ENCODE measurements around the gene LTBP1. TPM values are rescaled to one million over a fixed set of nuclear protein-coding genes. Genes with fewer than 3 reads are reported as not detected.
"Not testable (repeated sequence)": the region's sequence is repeated elsewhere in the genome, so short reads cannot be mapped to it uniquely, and the experiment has no call there.

Gene LTBP1
- total RNA-seq, 2 donors from 2014 or later = 2.2 to 33.8 TPM

DNA sequence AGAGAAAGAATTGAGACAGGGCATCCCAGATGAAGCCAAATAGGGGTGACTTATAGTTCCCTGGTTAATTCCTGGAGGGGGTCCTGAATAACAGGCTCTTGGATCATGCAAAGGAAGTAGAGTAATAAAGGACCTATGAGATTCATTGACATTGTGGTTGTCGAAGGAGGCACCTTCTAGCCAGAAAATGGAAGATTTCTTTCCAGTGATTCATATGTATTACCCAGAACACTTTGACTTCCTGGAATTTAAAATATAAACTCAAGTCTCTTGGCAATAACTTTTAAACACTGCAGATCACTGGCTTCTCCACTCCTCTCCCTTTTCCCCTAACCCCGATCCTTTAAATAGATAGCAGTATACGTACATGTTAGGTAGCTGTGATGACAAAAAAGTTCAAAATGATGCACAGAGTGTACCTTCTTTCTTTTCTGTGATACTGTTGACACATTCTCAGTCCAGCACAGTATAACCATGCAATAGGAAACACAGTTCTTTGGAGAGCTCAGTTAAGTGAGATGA is 211.8 kb downstream of the LTBP1 start:
- no peak for ATAC-seq
- Mint-ChIP-seq H3K4me1 (no peaks in the 10 kb centered on the region), H3K4me3 (no peak overlapping the region), H3K27ac (no peak overlapping the region), H3K36me3 (ENCODE audit: low read depth) (no peaks in the 10 kb centered on the region), H3K27me3 (peaks cover 5% of the 10 kb centered on the region)
- H3K9me3 ChIP-seq (ENCODE audit: control insufficient read depth, low read length, poor library complexity, severe bottlenecking) = no peaks in the 10 kb centered on the region
- DNase-seq = no peak

DNA sequence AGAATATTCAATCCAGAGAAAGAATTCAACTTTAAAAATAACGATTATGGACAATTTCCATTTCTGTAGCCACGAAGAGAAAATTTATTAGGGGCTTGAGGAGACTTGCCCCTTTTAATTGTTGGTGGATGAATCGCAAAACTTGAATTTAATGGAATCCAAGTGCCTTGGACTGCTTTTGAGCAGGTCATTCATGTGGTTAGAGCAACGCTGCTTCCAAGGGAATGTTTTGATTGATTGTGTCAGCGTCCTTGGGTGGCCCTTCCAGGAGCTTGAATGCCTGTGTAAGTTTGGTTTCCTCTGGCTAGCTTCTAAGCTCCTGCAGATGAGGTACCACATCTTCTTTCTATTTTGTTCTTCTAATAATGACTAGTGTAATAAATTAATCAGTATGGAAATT is 213.4 kb downstream of the LTBP1 start:
- H3K9me3 ChIP-seq (ENCODE audit: control insufficient read depth, low read length, poor library complexity, severe bottlenecking) = no peaks in the 10 kb centered on the region
- ATAC-seq (no peak), DNase-seq (no peak)
- Mint-ChIP-seq H3K27ac (no peak overlapping the region), H3K27me3 (peaks cover 13% of the 10 kb centered on the region), H3K4me3 (no peak overlapping the region), H3K4me1 (no peaks in the 10 kb centered on the region), H3K36me3 (ENCODE audit: low read depth) (no peaks in the 10 kb centered on the region)

DNA sequence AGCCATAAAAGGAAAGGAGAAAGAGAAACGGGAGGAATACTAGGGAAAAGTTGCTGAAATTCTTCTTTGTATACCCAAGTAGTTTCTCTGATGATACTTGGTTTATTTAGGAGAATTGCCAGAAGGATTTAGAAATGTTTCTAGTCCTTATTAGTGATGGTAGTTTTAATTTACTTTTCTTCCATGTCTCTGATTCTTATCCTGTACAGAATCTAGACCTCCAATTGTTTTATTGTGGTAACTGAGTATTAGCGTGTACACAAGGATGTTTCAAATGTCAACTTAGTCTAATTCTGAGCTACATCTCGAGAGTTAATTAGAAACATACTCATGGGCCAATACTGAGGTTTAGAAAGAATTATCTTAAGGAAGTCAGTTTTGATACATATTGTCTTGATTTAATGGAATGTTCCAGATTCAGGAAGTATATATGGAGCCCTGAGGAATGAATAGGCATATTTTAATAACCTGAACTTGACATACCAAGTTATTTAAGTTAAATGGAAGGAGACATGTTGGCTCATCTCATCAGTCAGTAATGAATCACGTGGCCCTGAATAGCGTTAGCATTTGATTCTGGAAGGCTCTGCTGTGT is 219.6 kb downstream of the LTBP1 start:
- H3K4me3 Mint-ChIP-seq = no peak overlapping the region
- H3K4me1 Mint-ChIP-seq = no peaks in the 10 kb centered on the region
- H3K36me3 Mint-ChIP-seq (ENCODE audit: low read depth) = no peaks in the 10 kb centered on the region
- no peaks in the 10 kb centered on the region for H3K9me3 ChIP-seq (ENCODE audit: control insufficient read depth, low read length, poor library complexity, severe bottlenecking)
- H3K27me3 Mint-ChIP-seq = peaks cover 22% of the 10 kb centered on the region
- H3K27ac Mint-ChIP-seq = no peak overlapping the region
- ATAC-seq (no peak), DNase-seq (no peak)

DNA sequence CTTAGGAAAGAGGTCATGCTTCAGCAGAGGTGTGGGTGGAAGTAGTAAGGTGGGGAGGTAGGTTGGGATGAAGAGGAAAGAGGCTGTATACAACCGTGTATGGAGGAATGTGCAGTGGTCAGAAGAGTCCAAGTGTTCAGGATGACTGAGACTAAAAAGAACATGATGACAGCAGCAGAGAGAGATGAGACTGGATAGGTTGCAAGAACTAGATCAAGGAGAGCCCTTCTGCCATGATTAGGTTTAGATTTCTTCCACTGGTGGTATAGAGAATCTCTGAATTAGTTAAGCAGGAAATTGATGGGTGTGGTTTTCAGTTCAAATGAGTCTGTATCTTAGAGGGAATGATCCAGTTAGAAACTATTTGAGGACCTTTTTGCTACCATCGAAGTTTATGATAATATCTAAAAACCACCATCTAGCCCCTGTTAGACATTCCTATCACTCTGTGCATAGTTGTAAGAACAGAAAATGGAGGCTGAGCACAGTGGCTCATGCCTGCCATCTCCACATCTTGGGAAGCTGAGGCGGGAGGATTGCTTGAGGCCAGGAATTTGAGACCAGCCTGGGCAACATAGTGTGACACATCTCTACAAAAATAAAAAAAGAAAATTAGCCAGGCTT is 221.0 kb downstream of the LTBP1 start:
- DNase-seq (no peak), ATAC-seq (no peak)
- Mint-ChIP-seq H3K4me3 (no peak overlapping the region), H3K27me3 (peaks cover 22% of the 10 kb centered on the region), H3K36me3 (ENCODE audit: low read depth) (no peaks in the 10 kb centered on the region), H3K4me1 (no peaks in the 10 kb centered on the region), H3K27ac (no peak overlapping the region)
- H3K9me3 ChIP-seq (ENCODE audit: control insufficient read depth, low read length, poor library complexity, severe bottlenecking) = no peaks in the 10 kb centered on the region

DNA sequence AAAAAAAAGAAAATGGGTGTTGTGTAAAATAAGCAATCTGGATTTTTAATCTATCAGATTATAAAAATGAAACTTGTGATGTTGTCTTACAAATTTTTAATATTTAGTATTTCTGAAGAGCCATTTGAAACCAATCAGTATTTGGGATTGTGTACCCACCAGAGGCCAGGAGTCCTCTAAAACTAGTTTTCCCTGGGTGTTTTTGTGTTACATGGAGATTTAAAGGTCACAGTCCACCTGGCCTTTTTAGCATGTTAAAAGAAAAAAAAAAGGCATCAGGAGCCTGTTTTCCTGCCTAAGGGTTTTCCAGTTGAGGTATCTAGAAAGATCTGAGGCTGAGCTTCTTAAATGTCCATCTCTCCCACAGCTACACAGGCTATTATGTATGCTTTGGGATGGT is 221.7 kb downstream of the LTBP1 start:
- H3K9me3 ChIP-seq (ENCODE audit: control insufficient read depth, low read length, poor library complexity, severe bottlenecking) = no peaks in the 10 kb centered on the region
- Mint-ChIP-seq H3K4me1 (no peaks in the 10 kb centered on the region), H3K36me3 (ENCODE audit: low read depth) (peaks cover 2% of the 10 kb centered on the region), H3K27me3 (peaks cover 16% of the 10 kb centered on the region), H3K27ac (no peak overlapping the region), H3K4me3 (no peak overlapping the region)
- ATAC-seq = no peak
- DNase-seq = no peak

DNA sequence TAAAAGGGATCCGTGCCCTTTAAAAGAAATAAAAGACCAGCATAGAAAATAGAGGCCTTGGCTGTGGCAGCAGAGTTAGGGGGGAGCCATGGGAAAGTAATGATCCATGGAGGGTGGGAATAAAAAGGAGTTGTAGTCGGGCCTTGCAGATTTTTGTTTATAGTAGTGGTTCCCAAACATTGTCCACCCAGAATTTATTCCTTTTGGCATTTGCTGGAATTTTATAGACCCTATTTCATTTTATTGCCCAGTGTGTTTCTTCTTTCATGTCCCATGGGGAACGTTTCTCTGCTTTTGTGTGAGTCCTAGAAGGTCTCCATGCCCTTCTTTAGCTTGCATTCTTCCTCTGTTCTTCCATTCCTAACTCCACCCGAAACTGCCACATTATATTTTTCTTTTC is 222.2 kb downstream of the LTBP1 start:
- peaks cover 2% of the 10 kb centered on the region for H3K36me3 Mint-ChIP-seq (ENCODE audit: low read depth)
- no peak overlapping the region for H3K4me3 Mint-ChIP-seq
- H3K9me3 ChIP-seq (ENCODE audit: control insufficient read depth, low read length, poor library complexity, severe bottlenecking) = no peaks in the 10 kb centered on the region
- H3K27ac Mint-ChIP-seq = no peak overlapping the region
- no peak for ATAC-seq
- no peak for DNase-seq
- H3K4me1 Mint-ChIP-seq = no peaks in the 10 kb centered on the region
- H3K27me3 Mint-ChIP-seq = peaks cover 16% of the 10 kb centered on the region

DNA sequence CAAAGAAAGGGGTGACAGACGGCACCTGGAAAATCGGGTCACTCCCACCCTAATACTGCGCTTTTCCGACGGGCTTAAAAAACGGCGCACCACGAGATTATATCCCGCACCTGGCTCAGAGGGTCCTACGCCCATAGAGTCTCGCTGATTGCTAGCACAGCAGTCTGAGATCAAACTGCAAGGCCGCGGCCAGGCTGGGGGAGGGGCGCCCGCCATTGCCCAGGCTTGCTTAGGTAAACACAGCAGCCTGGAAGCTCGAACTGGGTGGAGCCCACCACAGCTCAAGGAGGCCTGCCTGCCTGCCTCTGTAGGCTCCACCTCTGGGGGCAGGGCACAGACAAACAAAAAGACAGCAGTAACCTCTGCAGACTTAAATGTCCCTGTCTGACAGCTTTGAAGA is 223.5 kb downstream of the LTBP1 start:
- DNase-seq; H3K27me3 Mint-ChIP-seq; ATAC-seq; H3K27ac Mint-ChIP-seq; H3K9me3 ChIP-seq (ENCODE audit: control insufficient read depth, low read length, poor library complexity, severe bottlenecking); H3K4me1 Mint-ChIP-seq; H3K4me3 Mint-ChIP-seq; H3K36me3 Mint-ChIP-seq (ENCODE audit: low read depth): not testable (repeated sequence)

DNA sequence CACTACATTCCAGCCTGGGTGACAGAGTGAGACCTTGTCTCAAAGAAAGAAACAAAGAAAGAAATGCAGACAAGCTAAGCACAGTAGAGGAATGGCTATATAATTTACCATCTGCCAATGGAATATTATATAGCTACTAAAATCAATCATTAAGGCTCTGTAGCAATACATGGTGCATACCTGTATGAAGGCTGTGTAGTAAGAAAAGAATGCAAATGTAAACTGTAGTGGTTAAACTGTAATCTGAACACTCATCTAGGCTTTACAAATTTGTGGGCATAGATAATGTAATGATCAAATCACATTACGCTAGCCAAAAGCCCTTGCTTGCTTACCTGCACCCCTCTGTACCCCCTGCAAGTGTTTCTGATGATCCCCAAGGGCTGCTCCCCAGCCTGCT is 230.9 kb downstream of the LTBP1 start:
- Mint-ChIP-seq H3K36me3 (ENCODE audit: low read depth) (peaks cover 2% of the 10 kb centered on the region), H3K4me3 (no peak overlapping the region), H3K27ac (no peak overlapping the region), H3K27me3 (no peaks in the 10 kb centered on the region), H3K4me1 (no peaks in the 10 kb centered on the region)
- ATAC-seq (no peak), DNase-seq (no peak)
- no peaks in the 10 kb centered on the region for H3K9me3 ChIP-seq (ENCODE audit: control insufficient read depth, low read length, poor library complexity, severe bottlenecking)

DNA sequence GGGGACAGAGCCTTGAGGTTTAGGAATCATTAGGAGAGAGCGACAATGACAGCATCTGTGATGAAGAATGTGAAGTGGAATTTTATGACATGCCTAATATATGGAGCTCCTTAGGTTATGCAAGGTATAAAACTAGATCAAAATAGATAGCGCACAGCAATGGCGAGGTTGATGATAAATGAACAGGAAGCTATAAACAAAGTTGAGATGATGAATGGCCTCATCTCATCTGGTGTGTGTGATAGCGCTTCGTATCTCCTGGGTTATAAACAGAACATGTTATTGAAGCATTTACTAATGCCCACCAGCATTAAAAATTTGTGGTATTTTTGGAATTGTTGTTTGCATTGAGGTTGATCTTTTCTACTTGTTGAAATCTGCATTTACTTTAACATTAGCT is 231.5 kb downstream of the LTBP1 start:
- Mint-ChIP-seq H3K36me3 (ENCODE audit: low read depth) (no peaks in the 10 kb centered on the region), H3K27ac (no peak overlapping the region), H3K27me3 (no peaks in the 10 kb centered on the region), H3K4me1 (no peaks in the 10 kb centered on the region), H3K4me3 (no peak overlapping the region)
- DNase-seq = no peak
- ATAC-seq = no peak
- no peaks in the 10 kb centered on the region for H3K9me3 ChIP-seq (ENCODE audit: control insufficient read depth, low read length, poor library complexity, severe bottlenecking)

DNA sequence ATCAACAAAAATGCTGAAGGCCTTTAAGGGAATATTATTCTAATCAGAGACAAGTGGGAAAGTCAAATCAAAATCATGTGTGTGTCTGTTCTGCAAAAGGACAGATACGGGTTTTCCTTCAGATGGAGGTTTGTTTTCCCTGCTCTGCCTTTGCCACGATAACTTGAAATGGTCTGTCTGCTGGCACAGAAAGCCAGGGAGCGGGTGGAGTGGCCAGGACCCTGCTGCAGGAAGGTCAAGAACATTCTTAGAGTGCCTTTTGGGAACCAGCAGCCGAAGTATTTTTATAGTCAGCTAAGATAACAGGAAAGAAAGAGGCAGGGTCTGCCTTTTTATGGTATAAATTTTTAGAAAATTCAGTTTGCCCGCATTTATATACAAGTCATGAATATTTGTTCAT is 234.2 kb downstream of the LTBP1 start:
- Mint-ChIP-seq H3K36me3 (ENCODE audit: low read depth) (no peaks in the 10 kb centered on the region), H3K27me3 (no peaks in the 10 kb centered on the region), H3K4me1 (no peaks in the 10 kb centered on the region), H3K4me3 (no peak overlapping the region), H3K27ac (no peak overlapping the region)
- ATAC-seq = no peak
- DNase-seq = no peak
- H3K9me3 ChIP-seq (ENCODE audit: control insufficient read depth, low read length, poor library complexity, severe bottlenecking) = no peaks in the 10 kb centered on the region

DNA sequence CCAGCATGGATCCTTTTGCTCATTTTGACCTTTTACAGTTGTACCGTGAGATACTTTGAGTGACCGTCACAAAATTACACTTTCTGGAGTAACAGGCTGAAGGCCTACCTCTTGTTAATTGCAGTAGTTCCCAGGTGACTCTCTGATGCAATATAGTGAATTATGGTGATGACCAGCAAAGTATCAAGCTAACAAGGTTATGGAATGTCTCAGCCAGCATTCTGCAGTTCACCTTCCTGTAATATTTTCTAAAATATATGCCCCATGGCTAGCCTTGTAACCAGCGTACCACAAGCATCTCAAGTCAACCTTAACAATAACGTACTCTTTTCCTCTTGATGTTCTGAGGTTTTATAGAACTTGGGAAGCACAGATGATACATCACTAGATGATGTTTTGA is 234.7 kb downstream of the LTBP1 start:
- H3K27ac Mint-ChIP-seq = no peak overlapping the region
- H3K4me3 Mint-ChIP-seq = no peak overlapping the region
- H3K4me1 Mint-ChIP-seq = no peaks in the 10 kb centered on the region
- ATAC-seq (no peak), DNase-seq (no peak)
- H3K27me3 Mint-ChIP-seq = no peaks in the 10 kb centered on the region
- no peaks in the 10 kb centered on the region for H3K36me3 Mint-ChIP-seq (ENCODE audit: low read depth)
- H3K9me3 ChIP-seq (ENCODE audit: control insufficient read depth, low read length, poor library complexity, severe bottlenecking) = no peaks in the 10 kb centered on the region

DNA sequence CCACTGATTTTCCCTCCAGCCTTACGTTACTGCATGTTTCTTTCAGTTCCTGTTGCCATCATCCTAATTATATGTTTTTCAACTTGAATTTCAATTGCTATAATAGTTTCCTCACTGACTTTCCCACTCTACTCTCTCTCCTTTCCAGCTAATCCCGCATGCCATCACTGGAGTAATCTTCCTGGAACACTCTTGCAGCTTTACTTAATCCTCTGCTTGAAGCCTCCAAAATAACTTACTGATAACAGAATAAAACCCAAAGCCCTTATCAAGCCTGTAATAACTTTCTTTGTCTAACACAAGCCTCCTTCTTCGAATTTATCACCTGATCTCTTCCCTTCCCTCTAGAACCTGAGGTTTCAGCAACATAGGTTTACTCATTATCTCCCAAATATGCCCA is 237.3 kb downstream of the LTBP1 start:
- H3K27me3 Mint-ChIP-seq = no peaks in the 10 kb centered on the region
- ATAC-seq = no peak
- H3K27ac Mint-ChIP-seq = no peak overlapping the region
- H3K4me3 Mint-ChIP-seq = no peak overlapping the region
- no peak for DNase-seq
- no peaks in the 10 kb centered on the region for H3K4me1 Mint-ChIP-seq
- H3K36me3 Mint-ChIP-seq (ENCODE audit: low read depth) = no peaks in the 10 kb centered on the region
- no peaks in the 10 kb centered on the region for H3K9me3 ChIP-seq (ENCODE audit: control insufficient read depth, low read length, poor library complexity, severe bottlenecking)

DNA sequence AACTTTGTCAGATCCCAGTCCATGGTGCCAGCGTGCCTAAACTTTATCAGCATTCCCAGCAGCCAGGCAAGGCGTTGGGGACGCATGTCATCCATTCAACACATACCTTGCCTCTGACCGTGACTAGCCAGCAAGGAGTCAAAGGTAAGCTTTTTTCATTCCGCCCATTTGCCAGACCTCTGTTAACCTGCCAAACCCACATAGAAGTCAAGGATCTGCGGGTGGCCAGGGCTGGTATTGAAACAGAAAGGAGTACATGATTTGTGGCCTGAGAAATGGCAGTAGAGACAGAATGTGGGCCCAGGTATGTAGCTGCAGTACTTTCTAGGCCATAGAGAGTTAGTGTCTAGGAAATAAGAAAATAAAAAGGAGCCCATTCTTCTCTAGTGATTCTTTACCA is 240.2 kb downstream of the LTBP1 start:
- H3K36me3 Mint-ChIP-seq (ENCODE audit: low read depth) = no peaks in the 10 kb centered on the region
- H3K4me1 Mint-ChIP-seq = no peaks in the 10 kb centered on the region

DNA sequence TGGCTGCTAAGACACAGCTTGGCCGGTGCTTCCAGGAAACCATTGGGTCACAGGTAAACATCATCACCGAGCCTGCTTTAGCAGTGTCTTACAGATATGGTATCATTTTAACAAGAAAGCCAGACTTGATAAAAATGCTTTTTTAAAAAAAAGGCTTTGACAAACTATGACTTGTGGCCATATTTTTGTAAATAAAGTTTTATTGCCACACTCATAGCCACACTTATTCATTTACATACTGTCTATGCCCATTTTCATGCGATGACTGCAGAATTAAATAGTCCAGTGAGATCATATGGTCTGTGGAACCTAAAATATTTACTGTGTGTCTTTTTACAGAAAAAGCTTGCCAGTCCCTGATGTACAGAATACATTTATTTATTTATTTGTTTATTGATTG is 242.0 kb downstream of the LTBP1 start:
- no peaks in the 10 kb centered on the region for H3K9me3 ChIP-seq (ENCODE audit: control insufficient read depth, low read length, poor library complexity, severe bottlenecking)
- DNase-seq (no peak), ATAC-seq (no peak)
- Mint-ChIP-seq H3K4me3 (no peak overlapping the region), H3K27ac (no peak overlapping the region), H3K4me1 (no peaks in the 10 kb centered on the region), H3K36me3 (ENCODE audit: low read depth) (no peaks in the 10 kb centered on the region), H3K27me3 (no peaks in the 10 kb centered on the region)

More for the DNA sequence above, 240.2 kb downstream of the LTBP1 start:
- no peak overlapping the region for H3K4me3 Mint-ChIP-seq
- H3K27ac Mint-ChIP-seq = no peak overlapping the region
- no peaks in the 10 kb centered on the region for H3K9me3 ChIP-seq (ENCODE audit: control insufficient read depth, low read length, poor library complexity, severe bottlenecking)
- DNase-seq = no peak
- H3K27me3 Mint-ChIP-seq = no peaks in the 10 kb centered on the region
- no peak for ATAC-seq
